ENCODE measurements around the gene EIF3M. TPM values are rescaled to one million over a fixed set of nuclear protein-coding genes. Genes with fewer than 3 reads are reported as not detected.
"Not testable (repeated sequence)": the region's sequence is repeated elsewhere in the genome, so short reads cannot be mapped to it uniquely, and the experiment has no call there.

EIF3M gene
- total RNA-seq, 1 donor = 279 TPM

DNA sequence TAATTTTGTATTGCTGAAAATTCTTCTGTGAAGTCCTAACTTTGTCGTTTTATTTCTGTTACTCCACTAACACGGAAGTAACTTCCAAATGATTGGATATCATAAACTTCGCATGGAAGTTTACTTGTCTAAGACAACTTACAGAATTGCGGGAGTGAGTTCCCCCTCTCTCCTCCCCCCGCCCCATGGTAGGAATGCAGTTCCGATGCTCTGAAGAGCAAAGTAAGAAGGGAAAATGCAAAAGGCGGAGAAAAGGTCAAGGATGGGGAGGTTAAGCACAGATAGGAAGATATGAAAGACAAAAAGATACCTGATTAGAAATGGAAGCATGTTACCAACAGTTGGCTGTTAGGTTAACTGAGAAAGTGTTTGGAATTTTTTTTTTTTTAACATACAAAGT lies 1.3 kb downstream of the EIF3M start:
- TF ChIP-seq, protein P1, sequence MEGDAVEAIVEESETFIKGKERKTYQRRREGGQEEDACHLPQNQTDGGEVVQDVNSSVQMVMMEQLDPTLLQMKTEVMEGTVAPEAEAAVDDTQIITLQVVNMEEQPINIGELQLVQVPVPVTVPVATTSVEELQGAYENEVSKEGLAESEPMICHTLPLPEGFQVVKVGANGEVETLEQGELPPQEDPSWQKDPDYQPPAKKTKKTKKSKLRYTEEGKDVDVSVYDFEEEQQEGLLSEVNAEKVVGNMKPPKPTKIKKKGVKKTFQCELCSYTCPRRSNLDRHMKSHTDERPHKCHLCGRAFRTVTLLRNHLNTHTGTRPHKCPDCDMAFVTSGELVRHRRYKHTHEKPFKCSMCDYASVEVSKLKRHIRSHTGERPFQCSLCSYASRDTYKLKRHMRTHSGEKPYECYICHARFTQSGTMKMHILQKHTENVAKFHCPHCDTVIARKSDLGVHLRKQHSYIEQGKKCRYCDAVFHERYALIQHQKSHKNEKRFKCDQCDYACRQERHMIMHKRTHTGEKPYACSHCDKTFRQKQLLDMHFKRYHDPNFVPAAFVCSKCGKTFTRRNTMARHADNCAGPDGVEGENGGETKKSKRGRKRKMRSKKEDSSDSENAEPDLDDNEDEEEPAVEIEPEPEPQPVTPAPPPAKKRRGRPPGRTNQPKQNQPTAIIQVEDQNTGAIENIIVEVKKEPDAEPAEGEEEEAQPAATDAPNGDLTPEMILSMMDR (IDR thresholded peaks at IDR 0.05; ENCODE audit: insufficient read depth, low read depth, low read length) = no peak
- no peak for DNase-seq (ENCODE audit: low read depth)
- H3K4me3 ChIP-seq (ENCODE audit: low read depth, low read length) = peak overlapping the region; percentile 80

DNA sequence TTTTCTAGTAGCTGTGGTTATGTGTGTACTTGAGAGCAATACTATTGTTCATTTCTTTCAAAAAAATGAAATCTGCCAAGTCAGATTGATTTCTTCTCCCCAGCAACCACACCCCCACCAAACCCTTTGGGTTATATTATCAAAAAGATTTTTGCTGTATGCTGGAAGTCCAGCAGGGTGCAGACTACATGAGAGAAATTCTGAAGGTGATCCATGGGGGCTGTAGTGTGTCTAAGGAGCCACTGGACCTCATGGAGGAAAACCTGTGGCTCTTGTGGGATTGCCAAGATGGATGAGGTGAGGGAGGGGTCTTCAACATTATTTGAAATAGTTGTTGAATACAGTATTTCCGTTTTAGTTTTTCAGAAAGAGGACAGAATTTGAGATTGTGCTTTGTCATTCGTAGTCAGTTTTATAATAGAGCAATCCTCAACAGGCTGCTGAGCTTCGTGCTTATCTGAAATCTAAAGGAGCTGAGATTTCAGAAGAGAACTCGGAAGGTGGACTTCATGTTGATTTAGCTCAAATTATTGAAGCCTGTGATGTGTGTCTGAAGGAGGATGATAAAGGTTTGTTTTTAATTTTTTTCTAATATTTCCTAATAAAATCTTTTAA lies 3.1 kb downstream of the EIF3M start:
- no peak overlapping the region for H3K4me3 ChIP-seq (ENCODE audit: low read depth, low read length)
- TF ChIP-seq, protein P1 (IDR thresholded peaks at IDR 0.05; ENCODE audit: insufficient read depth, low read depth, low read length) = peak; percentile 47
- DNase-seq (ENCODE audit: low read depth) = peak; percentile 21

DNA sequence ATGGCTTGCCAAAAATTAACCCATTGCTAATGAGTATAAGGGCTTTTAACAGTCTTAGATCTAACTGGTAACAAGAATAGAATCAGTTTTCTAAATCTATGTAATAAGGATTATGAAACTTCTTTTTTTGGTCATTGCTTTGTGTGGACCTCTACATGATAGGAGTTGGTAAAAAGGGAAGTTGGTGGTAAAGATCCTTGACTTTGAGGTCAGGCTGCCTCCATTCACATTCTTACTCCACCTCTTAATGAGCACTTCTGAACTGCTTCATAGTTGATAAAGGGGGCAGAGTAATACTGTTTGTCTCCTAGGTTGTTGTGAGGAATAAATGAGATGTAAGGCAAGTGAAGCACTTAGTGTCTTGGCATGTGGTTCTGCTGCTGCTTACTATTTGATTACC lies 10.6 kb downstream of the EIF3M start:
- no peak for DNase-seq (ENCODE audit: low read depth)
- H3K4me3 ChIP-seq (ENCODE audit: low read depth, low read length) = no peak overlapping the region
- TF ChIP-seq, protein P1 (IDR thresholded peaks at IDR 0.05; ENCODE audit: insufficient read depth, low read depth, low read length) = no peak

DNA sequence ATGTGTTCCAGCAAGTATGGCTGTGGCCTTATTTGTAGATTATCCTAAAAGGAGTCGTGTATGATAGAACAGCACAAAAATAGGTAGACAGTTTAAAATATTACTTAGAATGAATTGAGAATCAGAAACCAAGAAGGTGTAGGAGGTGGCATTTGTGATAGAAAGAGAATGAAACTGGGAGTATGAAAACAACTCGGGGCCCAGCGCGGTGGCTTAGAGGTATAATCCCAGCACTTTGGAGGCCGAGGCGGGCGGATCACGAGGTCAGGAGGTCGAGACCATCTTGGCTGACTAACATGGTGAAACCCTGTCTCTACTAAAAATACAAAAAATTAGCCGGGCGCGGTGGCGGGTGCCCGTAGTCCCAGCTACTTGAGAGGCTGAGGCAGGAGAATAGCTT lies 12.5 kb downstream of the EIF3M start:
- DNase-seq (ENCODE audit: low read depth); H3K4me3 ChIP-seq (ENCODE audit: low read depth, low read length): not testable (repeated sequence)

DNA sequence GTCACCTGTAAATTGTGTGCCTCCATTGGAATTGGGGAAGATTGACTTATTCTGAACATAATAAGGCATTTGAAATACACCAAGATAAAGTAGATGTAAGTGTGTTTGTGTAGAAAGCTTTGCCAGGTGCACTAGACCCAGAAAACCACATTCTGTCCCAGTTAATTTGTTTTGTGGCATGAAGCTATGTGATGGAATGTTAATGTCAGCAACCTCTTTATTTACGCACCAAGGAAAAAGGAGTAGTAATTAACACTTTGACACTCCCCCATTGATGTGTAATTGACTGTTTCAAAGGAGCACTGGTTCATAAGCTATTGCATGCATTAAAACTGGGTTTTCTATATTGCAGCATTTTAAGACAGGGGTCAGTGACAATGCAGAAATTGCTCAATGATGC lies 14.3 kb downstream of the EIF3M start:
- H3K4me3 ChIP-seq (ENCODE audit: low read depth, low read length) = no peak overlapping the region
- no peak for DNase-seq (ENCODE audit: low read depth)
- TF ChIP-seq, protein P1 (IDR thresholded peaks at IDR 0.05; ENCODE audit: insufficient read depth, low read depth, low read length) = no peak

DNA sequence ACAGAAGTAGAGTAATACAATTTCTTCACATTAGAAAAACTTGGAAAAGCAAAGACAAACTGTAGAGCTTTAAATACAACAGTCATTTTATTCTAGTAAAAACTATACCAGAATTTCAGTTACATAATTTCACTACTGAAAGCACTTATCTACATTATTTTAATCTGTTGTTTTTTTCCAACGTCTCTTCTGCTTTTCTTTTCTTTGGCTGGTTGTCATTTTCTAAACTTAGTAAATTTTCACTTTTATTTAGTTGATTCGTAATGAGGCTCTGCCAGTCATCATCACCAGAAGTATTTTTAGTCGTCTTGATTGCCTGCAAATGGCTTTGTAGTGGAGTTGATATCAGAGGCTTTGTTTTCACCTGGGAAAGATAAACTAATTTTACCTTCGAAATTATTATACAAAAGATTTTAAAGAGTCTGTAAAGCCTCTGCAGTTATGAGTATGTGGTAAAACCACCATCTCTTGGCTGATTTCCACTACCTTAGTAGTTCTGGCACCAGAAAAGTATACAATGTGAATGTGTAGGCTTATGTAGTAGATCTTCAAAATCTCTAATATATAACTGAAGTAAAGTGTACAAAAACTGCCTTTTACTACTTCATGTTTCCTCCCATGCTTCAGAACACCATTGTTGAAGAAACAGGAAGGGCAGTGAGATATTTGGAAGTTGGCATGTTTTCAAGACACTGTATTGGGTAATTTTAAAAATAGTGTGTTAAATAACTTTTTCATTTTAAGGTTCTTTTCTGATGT lies 19.2 kb downstream of the EIF3M start:
- TF ChIP-seq, protein P1 (IDR thresholded peaks at IDR 0.05; ENCODE audit: insufficient read depth, low read depth, low read length) = no peak
- no peak overlapping the region for H3K4me3 ChIP-seq (ENCODE audit: low read depth, low read length)
- DNase-seq (ENCODE audit: low read depth) = peak; percentile 39

DNA sequence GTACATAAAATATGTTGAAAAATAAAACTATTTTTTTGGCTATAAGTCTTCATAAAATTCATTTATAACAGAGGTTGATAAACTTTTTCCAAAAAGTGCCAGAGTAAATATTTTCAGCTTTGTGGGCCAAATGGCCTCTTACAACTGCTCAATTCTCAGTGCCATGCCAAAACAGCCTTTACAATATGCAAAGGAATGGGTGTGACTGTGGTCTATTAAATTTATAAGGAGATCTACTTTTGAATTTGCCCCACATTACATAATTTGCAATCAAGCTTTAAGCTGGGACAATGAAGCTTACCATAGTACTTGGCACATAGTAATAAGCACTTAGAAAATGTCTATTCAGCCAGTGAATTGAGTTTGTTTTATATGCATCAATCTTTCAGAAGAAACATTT lies 22.6 kb downstream of the EIF3M start:
- TF ChIP-seq, protein P1 (IDR thresholded peaks at IDR 0.05; ENCODE audit: insufficient read depth, low read depth, low read length) = no peak
- H3K4me3 ChIP-seq (ENCODE audit: low read depth, low read length) = no peak overlapping the region
- no peak for DNase-seq (ENCODE audit: low read depth)

DNA sequence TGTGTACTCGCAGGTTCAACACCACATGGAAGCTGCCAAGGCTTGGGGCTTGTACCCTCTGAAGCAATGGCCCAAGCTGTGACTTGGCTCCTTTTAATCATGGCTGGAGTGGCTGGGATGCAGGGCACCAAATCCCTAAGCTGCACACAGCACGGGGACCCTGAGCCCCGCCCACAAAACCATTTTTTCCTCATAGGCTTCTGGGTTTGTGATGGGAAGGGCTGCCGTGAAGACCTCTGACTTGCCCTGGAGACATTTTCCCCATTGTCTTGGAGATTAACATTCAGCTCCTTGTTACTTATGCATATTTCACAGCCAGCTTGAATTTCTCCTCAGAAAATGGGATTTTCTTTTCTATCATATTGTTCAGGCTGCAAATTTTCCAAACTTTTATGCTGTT lies 25.2 kb downstream of the EIF3M start:
- not testable (repeated sequence) for DNase-seq (ENCODE audit: low read depth)

More for the DNA sequence above, 25.2 kb downstream of the EIF3M start:
- H3K4me3 ChIP-seq (ENCODE audit: low read depth, low read length) = not testable (repeated sequence)

Data from fibroblast of villous mesenchyme (primary cell).